Glomerular visceral epithelial cell (primary cell): ENCODE data around the gene MYO5A.
"Not testable (repeated sequence)": the region's sequence is repeated elsewhere in the genome, so short reads cannot be mapped to it uniquely, and the experiment has no call there.

Experiments used
- DNase-seq: peaks from one replicate; pipeline ENCODE4 v3.0.0-alpha.2; 2016; ENCODE audit errors: extremely low spot score

Gene MYO5A

GRCh38 chr15:52463638-52464037, 65.0 kb downstream of the MYO5A start:
- DNase-seq = no peak

- no peak for DNase-seq
Measured at GRCh38 chr15:52462806-52463360, 65.8 kb downstream of the MYO5A start.

- DNase-seq = not testable (repeated sequence)
Measured at GRCh38 chr15:52459701-52460100, 69.0 kb downstream of the MYO5A start.

- not testable (repeated sequence) for DNase-seq
Measured at GRCh38 chr15:52459265-52459664, 69.4 kb downstream of the MYO5A start.

- no peak for DNase-seq
Measured at GRCh38 chr15:52448011-52448890, 80.4 kb downstream of the MYO5A start.

GRCh38 chr15:52445954-52446353, 82.7 kb downstream of the MYO5A start:
- DNase-seq = no peak

- no peak for DNase-seq
Measured at GRCh38 chr15:52445553-52445952, 83.1 kb downstream of the MYO5A start.

- not testable (repeated sequence) for DNase-seq
Measured at GRCh38 chr15:52443205-52443604, 85.5 kb downstream of the MYO5A start.

- no peak for DNase-seq
Measured at GRCh38 chr15:52441841-52442240, 86.8 kb downstream of the MYO5A start.

- DNase-seq = no peak
Measured at GRCh38 chr15:52440946-52441345, 87.7 kb downstream of the MYO5A start.

- DNase-seq = peak; percentile 67
Measured at GRCh38 chr15:52440414-52440813, 88.3 kb downstream of the MYO5A start.

- no peak for DNase-seq
Measured at GRCh38 chr15:52439470-52439869, 89.2 kb downstream of the MYO5A start.

- DNase-seq = not testable (repeated sequence)
Measured at GRCh38 chr15:52439042-52439441, 89.6 kb downstream of the MYO5A start.

GRCh38 chr15:52438047-52438446, 90.6 kb downstream of the MYO5A start:
- DNase-seq = no peak

GRCh38 chr15:52437646-52438045, 91.0 kb downstream of the MYO5A start:
- no peak for DNase-seq

GRCh38 chr15:52436981-52437380, 91.7 kb downstream of the MYO5A start:
- DNase-seq = no peak

GRCh38 chr15:52434885-52435284, 93.8 kb downstream of the MYO5A start:
- no peak for DNase-seq

- DNase-seq = no peak
Measured at GRCh38 chr15:52428297-52428696, 100.4 kb downstream of the MYO5A start.

GRCh38 chr15:52427804-52428203, 100.9 kb downstream of the MYO5A start:
- peak; percentile 65 for DNase-seq

GRCh38 chr15:52424856-52425431, 103.7 kb downstream of the MYO5A start:
- DNase-seq = no peak

- DNase-seq = no peak
Measured at GRCh38 chr15:52423852-52424251, 104.8 kb downstream of the MYO5A start.

GRCh38 chr15:52422001-52422400, 106.7 kb downstream of the MYO5A start:
- no peak for DNase-seq

GRCh38 chr15:52421029-52421428, 107.7 kb downstream of the MYO5A start:
- no peak for DNase-seq
